ENCODE measurements around the gene OXLD1. TPM values are rescaled to one million over a fixed set of nuclear protein-coding genes. Genes with fewer than 3 reads are reported as not detected.

The OXLD1 gene
- total RNA-seq, 1 experiment from 2014 or later: 37.0 TPM

GRCh38 chr17:81666092-81666341 lies 388 bp downstream of the OXLD1 start:
- peaks cover 50% of the 10 kb centered on the region for H3K36me3 Mint-ChIP-seq (ENCODE audit: insufficient read depth, unreplicated experiment)
- TSS peak; percentile 81 for BruUV-seq (replicated peaks)
- H3K4me1 Mint-ChIP-seq (ENCODE audit: low read depth, unreplicated experiment): peaks cover 24% of the 10 kb centered on the region
- ChIA-PET CTCF (no interaction called here), POLR2A (interaction anchor here (0.9 to 1.0 kb wide), 2 partner anchors 18 to 37 kb away, joined by 4 to 6 read pairs; partner anchors contain the start of genes ARL16, HGS and MRPL12)
- intact Hi-C loops (cut with micrococcal nuclease; ENCODE audit: unreplicated experiment): no loop called here
- peaks cover 14% of the 10 kb centered on the region for H3K4me1 ChIP-seq
- no peaks in the 10 kb centered on the region for H3K27me3 ChIP-seq (replicated peaks; ENCODE audit: control insufficient read depth, insufficient read depth, low read length)
- no peaks in the 10 kb centered on the region for H3K9me3 ChIP-seq
- peaks cover 6% of the 10 kb centered on the region; the same call in 1 of the 2 replicates for H3K36me3 ChIP-seq (ENCODE audit: control insufficient read depth, insufficient read depth, low read length)
- H3K4me3 Mint-ChIP-seq (ENCODE audit: unreplicated experiment): peak overlapping the region; percentile 90
- peak overlapping the region; percentile 86 for H3K27ac Mint-ChIP-seq (ENCODE audit: unreplicated experiment)
- H3K27me3 Mint-ChIP-seq (ENCODE audit: insufficient read depth, unreplicated experiment): no peaks in the 10 kb centered on the region
- H3K9me3 Mint-ChIP-seq (ENCODE audit: unreplicated experiment): no peaks in the 10 kb centered on the region
- TF ChIP-seq CTCF (IDR thresholded peaks at IDR 0.05; ENCODE audit: insufficient read depth in 1 of 2, low read depth in 1 of 2, low read length in 1 of 2, severe bottlenecking in 1 of 2, unreplicated experiment in 1 of 2): no peak
- no peak for DNase-seq
- peak overlapping the region; percentile 96 for H3K4me3 ChIP-seq (ENCODE audit: low read depth, low read length)

GRCh38 chr17:81665205-81666091 lies 957 bp downstream of the OXLD1 start:
- peaks cover 46% of the 10 kb centered on the region for H3K36me3 Mint-ChIP-seq (ENCODE audit: insufficient read depth, unreplicated experiment)
- H3K27ac Mint-ChIP-seq (ENCODE audit: unreplicated experiment): peak overlapping the region; percentile 86
- no peaks in the 10 kb centered on the region for H3K27me3 Mint-ChIP-seq (ENCODE audit: insufficient read depth, unreplicated experiment)
- Histone ChIP-seq H3K27me3 (replicated peaks; ENCODE audit: control insufficient read depth, insufficient read depth, low read length) (no peaks in the 10 kb centered on the region), H3K9me3 (no peaks in the 10 kb centered on the region), H3K4me3 (ENCODE audit: low read depth, low read length) (peak overlapping the region; percentile 96), H3K36me3 (ENCODE audit: control insufficient read depth, insufficient read depth, low read length) (peaks cover 6% of the 10 kb centered on the region; the same call in 1 of the 2 replicates), H3K4me1 (peaks cover 14% of the 10 kb centered on the region)
- ChIA-PET POLR2A (interaction anchor here (1.0 kb wide), 1 partner anchor 37 kb away, joined by 4 read pairs; the partner anchor contains the start of gene MRPL12), CTCF (no interaction called here)
- intact Hi-C loops (cut with micrococcal nuclease; ENCODE audit: unreplicated experiment): no loop called here
- no TSS peak for BruUV-seq (replicated peaks)
- H3K4me1 Mint-ChIP-seq (ENCODE audit: low read depth, unreplicated experiment): peaks cover 24% of the 10 kb centered on the region
- TF ChIP-seq CTCF (IDR thresholded peaks at IDR 0.05; ENCODE audit: insufficient read depth in 1 of 2, low read depth in 1 of 2, low read length in 1 of 2, severe bottlenecking in 1 of 2, unreplicated experiment in 1 of 2): no peak
- peak; percentile 55 to 65 for DNase-seq
- no peaks in the 10 kb centered on the region for H3K9me3 Mint-ChIP-seq (ENCODE audit: unreplicated experiment)
- H3K4me3 Mint-ChIP-seq (ENCODE audit: unreplicated experiment): peak overlapping the region; percentile 90

DNA sequence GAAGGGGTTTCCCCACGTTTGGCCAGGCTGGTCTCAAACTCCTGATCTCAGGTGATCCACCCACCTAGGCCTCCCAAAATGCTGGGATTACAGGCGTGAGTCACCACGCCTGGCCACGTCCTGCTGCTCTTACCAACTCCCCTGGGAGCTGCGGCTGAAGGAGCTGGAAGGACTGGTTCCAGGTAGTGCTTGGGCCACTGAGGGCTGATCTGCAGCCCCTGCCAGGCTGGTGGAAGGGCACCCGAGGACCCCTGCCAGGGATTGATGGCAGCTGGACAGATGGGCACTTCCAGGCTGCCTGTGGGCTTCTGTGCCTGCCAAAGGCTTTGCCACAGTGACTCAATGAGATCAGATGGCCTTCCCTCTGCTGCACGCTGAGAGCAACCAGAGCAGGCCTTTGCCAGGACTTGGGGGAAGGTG lies 2.3 kb downstream of the OXLD1 start:
- CTCF ChIA-PET: no interaction called here
- no TSS peak for BruUV-seq (replicated peaks)

More for the DNA sequence above, 2.3 kb downstream of the OXLD1 start:
- Histone ChIP-seq H3K27me3 (replicated peaks; ENCODE audit: control insufficient read depth, insufficient read depth, low read length) (no peaks in the 10 kb centered on the region), H3K4me3 (ENCODE audit: low read depth, low read length) (no peak overlapping the region), H3K4me1 (peaks cover 27% of the 10 kb centered on the region), H3K36me3 (ENCODE audit: control insufficient read depth, insufficient read depth, low read length) (0 out of 2 replicates have a peak, but pooled peaks cover 2% of the 10 kb centered on the region), H3K9me3 (no peaks in the 10 kb centered on the region)
- H3K27ac Mint-ChIP-seq (ENCODE audit: unreplicated experiment): no peak overlapping the region
- POLR2A ChIA-PET: no interaction called here
- TF ChIP-seq CTCF (IDR thresholded peaks at IDR 0.05; ENCODE audit: insufficient read depth in 1 of 2, low read depth in 1 of 2, low read length in 1 of 2, severe bottlenecking in 1 of 2, unreplicated experiment in 1 of 2): no peak
- H3K27me3 Mint-ChIP-seq (ENCODE audit: insufficient read depth, unreplicated experiment): no peaks in the 10 kb centered on the region
- peaks cover 24% of the 10 kb centered on the region for H3K4me1 Mint-ChIP-seq (ENCODE audit: low read depth, unreplicated experiment)
- H3K36me3 Mint-ChIP-seq (ENCODE audit: insufficient read depth, unreplicated experiment): peaks cover 32% of the 10 kb centered on the region
- no peaks in the 10 kb centered on the region for H3K9me3 Mint-ChIP-seq (ENCODE audit: unreplicated experiment)
- intact Hi-C loops (cut with micrococcal nuclease; ENCODE audit: unreplicated experiment): no loop called here
- DNase-seq: no peak
- no peak overlapping the region for H3K4me3 Mint-ChIP-seq (ENCODE audit: unreplicated experiment)
